ENCODE data around the gene ZNF555. TPM values are rescaled to one million over a fixed set of nuclear protein-coding genes. Genes with fewer than 3 reads are reported as not detected.
"Not testable (repeated sequence)": the region's sequence is repeated elsewhere in the genome, so short reads cannot be mapped to it uniquely, and the experiment has no call there.

Gene ZNF555
- total and polyA plus RNA-seq, 10 of the 15 experiments (the other 5 are each of a cell fraction or from before 2014, with no cell fraction given), result 0.58 to 1.9 (median 1.2) TPM

GRCh38 chr19:2902590-2903218 lies 61.4 kb downstream of the ZNF555 start (continued):
- TF ChIP-seq ZBTB40 (IDR thresholded peaks at IDR 0.05; ENCODE audit: borderline replicate concordance), result no peak
- no peak for TF ChIP-seq PML (IDR thresholded peaks at IDR 0.05; ENCODE audit: low read length)

- DNase-seq (ENCODE audit: low read depth, low spot score); CTCF ChIA-PET; POLR2A ChIA-PET; H2AFZ ChIP-seq (ENCODE audit: control insufficient read depth, low read depth, low read length); in situ Hi-C loops (cut with MboI); H3K4me1 ChIP-seq (ENCODE audit: control insufficient read depth, insufficient read depth, low read length); ATAC-seq; H3K27me3 ChIP-seq (replicated peaks in 1 of 2; ENCODE audit: control insufficient read depth in 2 of 2, insufficient read depth in 2 of 2, low read length in 1 of 2); FAIRE-seq; H3K9me3 ChIP-seq (replicated peaks; ENCODE audit: control insufficient read depth, insufficient read depth, low read length); intact Hi-C loops (cut with micrococcal nuclease; ENCODE audit: unreplicated experiment); H3K36me3 ChIP-seq (ENCODE audit: control insufficient read depth in 2 of 2, insufficient read depth in 2 of 2, low read length in 1 of 2); H3K27ac ChIP-seq (ENCODE audit: control insufficient read depth, insufficient read depth); H3K4me2 ChIP-seq (ENCODE audit: control insufficient read depth, insufficient read depth); RAD21 ChIA-PET (ENCODE audit: unreplicated experiment); BruUV-seq (replicated peaks); H3K4me3 ChIP-seq; H3K9ac ChIP-seq (ENCODE audit: control insufficient read depth, insufficient read depth, low read length); SMC1A ChIA-PET (ENCODE audit: uncharacterized antibody, unreplicated experiment); H4K20me1 ChIP-seq (ENCODE audit: control insufficient read depth, insufficient read depth): not testable (repeated sequence)
- 97% methylated on average over 13 of the region's 13 CpGs for WGBS (ENCODE audit: insufficient coverage, insufficient replicate concordance, low lambda C conversion rate, missing lambda C conversion rate)
- H3K79me2 ChIP-seq (ENCODE audit: control insufficient read depth, insufficient read depth, low read length), result peaks cover 16% of the 10 kb centered on the region
Observed at GRCh38 chr19:2903326-2903725, 62.1 kb downstream of the ZNF555 start.
